ENCODE measurements around the gene ATXN7L1.

Gene ATXN7L1

DNA sequence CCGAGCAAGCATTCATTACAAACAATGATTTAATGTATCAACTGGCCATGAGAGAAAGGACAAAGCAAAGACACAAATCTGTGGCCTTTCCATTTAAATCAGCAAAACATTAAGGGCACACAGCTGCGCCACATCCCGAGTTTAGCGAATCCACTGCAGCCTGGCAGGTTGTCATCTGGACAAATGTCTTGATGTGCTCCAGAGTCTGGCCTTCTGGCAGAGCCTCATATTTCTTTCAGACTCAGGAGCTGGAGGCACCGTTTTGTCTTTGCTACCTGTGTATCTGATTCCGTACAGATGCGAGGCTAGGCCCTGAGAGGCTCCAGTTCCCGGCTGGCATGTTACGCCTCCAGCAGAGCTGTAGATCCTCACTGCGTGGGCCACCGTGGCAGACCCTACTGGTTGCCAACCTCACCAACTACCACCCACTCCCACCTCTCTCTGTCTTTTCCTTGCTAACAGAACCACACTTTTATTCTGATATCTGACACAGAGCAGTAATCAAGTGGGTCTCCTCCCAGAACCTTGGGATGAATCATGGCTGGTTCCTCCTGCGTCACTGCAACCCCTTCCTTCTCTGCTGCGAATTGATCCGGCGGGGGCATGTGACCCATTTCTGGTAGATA lies 254.2 kb downstream of the ATXN7L1 start:
- TF ChIP-seq, protein P1, sequence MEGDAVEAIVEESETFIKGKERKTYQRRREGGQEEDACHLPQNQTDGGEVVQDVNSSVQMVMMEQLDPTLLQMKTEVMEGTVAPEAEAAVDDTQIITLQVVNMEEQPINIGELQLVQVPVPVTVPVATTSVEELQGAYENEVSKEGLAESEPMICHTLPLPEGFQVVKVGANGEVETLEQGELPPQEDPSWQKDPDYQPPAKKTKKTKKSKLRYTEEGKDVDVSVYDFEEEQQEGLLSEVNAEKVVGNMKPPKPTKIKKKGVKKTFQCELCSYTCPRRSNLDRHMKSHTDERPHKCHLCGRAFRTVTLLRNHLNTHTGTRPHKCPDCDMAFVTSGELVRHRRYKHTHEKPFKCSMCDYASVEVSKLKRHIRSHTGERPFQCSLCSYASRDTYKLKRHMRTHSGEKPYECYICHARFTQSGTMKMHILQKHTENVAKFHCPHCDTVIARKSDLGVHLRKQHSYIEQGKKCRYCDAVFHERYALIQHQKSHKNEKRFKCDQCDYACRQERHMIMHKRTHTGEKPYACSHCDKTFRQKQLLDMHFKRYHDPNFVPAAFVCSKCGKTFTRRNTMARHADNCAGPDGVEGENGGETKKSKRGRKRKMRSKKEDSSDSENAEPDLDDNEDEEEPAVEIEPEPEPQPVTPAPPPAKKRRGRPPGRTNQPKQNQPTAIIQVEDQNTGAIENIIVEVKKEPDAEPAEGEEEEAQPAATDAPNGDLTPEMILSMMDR (IDR thresholded peaks at IDR 0.05; ENCODE audit: low read depth, low read length): no peak
- no peak for DNase-seq (ENCODE audit: low read depth, low spot score)
- in situ Hi-C loops (cut with HindIII; ENCODE audit: low sequenced_read_pairs): no loop called here
- no peak overlapping the region for H3K4me3 ChIP-seq (ENCODE audit: low read depth, low read length)

GRCh38 chr7:105621617-105622016 lies 254.8 kb downstream of the ATXN7L1 start:
- peak; percentile 59 for DNase-seq (ENCODE audit: low read depth, low spot score)
- in situ Hi-C loops (cut with HindIII; ENCODE audit: low sequenced_read_pairs): no loop called here
- TF ChIP-seq, protein P1 (IDR thresholded peaks at IDR 0.05; ENCODE audit: low read depth, low read length): no peak
- H3K4me3 ChIP-seq (ENCODE audit: low read depth, low read length): no peak overlapping the region

DNA sequence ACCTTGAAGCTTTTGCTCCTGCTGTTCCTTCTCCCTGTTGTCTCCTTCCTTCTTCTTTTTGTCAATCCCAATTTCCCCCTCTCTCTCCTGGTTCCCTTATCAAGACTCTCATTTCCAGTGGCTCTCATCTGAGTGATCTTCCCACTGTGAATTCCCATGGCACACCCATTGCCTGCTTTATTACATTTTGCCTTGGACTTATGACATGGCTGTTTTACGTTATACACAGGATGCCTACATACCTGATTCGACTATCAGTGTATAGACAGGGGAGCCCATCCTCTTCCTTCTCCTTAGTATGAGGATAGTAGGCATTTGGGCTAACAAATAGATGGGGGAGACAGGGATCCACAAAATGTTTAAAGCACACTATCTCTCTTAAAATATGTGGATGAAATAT lies 255.2 kb downstream of the ATXN7L1 start:
- TF ChIP-seq, protein P1 (IDR thresholded peaks at IDR 0.05; ENCODE audit: low read depth, low read length): no peak
- no peak overlapping the region for H3K4me3 ChIP-seq (ENCODE audit: low read depth, low read length)
- DNase-seq (ENCODE audit: low read depth, low spot score): no peak
- in situ Hi-C loops (cut with HindIII; ENCODE audit: low sequenced_read_pairs): no loop called here

DNA sequence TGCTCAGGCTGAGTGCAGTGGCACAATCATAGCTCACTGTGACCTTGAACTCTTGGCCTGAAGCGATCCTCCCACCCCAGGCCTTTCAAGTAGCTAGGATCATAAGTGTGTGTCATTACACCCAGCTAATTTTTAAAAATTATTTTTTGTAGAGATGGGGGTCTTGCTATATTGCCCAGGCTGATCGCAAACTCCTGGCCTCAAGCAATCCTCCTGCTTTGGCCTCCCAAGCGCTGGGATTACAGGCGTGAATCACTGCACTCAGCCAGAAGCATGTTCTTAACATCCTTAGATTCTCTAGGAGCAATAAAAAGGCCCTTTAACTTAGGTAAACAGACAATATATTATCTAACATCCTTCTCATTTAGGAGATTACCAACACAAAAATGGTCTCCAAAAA lies 256.8 kb downstream of the ATXN7L1 start:
- DNase-seq (ENCODE audit: low read depth, low spot score): no peak
- TF ChIP-seq, protein P1 (IDR thresholded peaks at IDR 0.05; ENCODE audit: low read depth, low read length): no peak
- no peak overlapping the region for H3K4me3 ChIP-seq (ENCODE audit: low read depth, low read length)
- in situ Hi-C loops (cut with HindIII; ENCODE audit: low sequenced_read_pairs): no loop called here

DNA sequence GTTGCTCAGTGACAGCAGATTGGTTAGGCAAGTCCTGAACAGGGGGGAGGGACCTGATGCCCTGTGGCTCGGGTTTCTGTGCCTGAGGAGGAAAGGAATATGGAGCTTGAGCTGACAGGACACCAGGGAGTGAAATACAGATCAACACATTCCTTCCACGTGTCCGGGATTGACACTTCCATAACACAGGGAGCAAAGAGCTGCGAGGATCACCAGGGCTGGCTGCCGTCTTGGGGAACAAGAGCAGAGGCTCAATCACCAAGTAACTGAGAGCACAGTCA lies 258.4 kb downstream of the ATXN7L1 start:
- in situ Hi-C loops (cut with HindIII; ENCODE audit: low sequenced_read_pairs): no loop called here

GRCh38 chr7:105617280-105618015 lies 259.0 kb downstream of the ATXN7L1 start:
- TF ChIP-seq, protein P1 (IDR thresholded peaks at IDR 0.05; ENCODE audit: low read depth, low read length): no peak
- DNase-seq (ENCODE audit: low read depth, low spot score): no peak
- in situ Hi-C loops (cut with HindIII; ENCODE audit: low sequenced_read_pairs): no loop called here
- H3K4me3 ChIP-seq (ENCODE audit: low read depth, low read length): no peak overlapping the region

More for the DNA sequence above, 258.4 kb downstream of the ATXN7L1 start:
- H3K4me3 ChIP-seq (ENCODE audit: low read depth, low read length): no peak overlapping the region
- TF ChIP-seq, protein P1 (IDR thresholded peaks at IDR 0.05; ENCODE audit: low read depth, low read length): no peak
- DNase-seq (ENCODE audit: low read depth, low spot score): no peak

Data from astrocyte of the spinal cord (primary cell).